Suprapubic skin (tissue), 4 donors: ENCODE data around the gene NKPD1. TPM values are rescaled to one million over a fixed set of nuclear protein-coding genes. Genes with fewer than 3 reads are reported as not detected.

ENCODE experiments used
- DNase-seq, 2 donors: peaks; one replicate each; pipeline ENCODE4 v3.0.0-alpha.2; 2019; ENCODE audit warnings: low spot score in 2 of 2
- H3K27ac ChIP-seq: fragments of 200-600 bp; sonication (generic); one replicate; pipeline ENCODE4 v1.5.1; 2019
- H3K27me3 ChIP-seq: fragments of 200-600 bp; sonication (generic); one replicate; pipeline ENCODE4 v1.5.1; 2019
- H3K36me3 ChIP-seq: fragments of 200-600 bp; sonication (generic); one replicate; pipeline ENCODE4 v1.5.1; 2019
- H3K4me1 ChIP-seq: fragments of 200-600 bp; sonication (generic); one replicate; pipeline ENCODE4 v1.5.1; 2019
- H3K4me3 ChIP-seq: fragments of 200-600 bp; sonication (generic); one replicate; pipeline ENCODE4 v1.5.1; 2019; ENCODE audit warnings: mild to moderate bottlenecking
- H3K9me3 ChIP-seq: fragments of 200-600 bp; sonication (generic); one replicate; pipeline ENCODE4 v1.5.1; 2019
- EP300 ChIP-seq: sonication (generic); formaldehyde crosslinking; IDR thresholded peaks from one replicate; pipeline ENCODE4 v1.6.1; 2017; ENCODE audit warnings: antibody characterized with exemption
- POLR2A ChIP-seq, 2 donors: fragments of 450-650 bp; IDR thresholded peaks; one replicate each; pipeline ENCODE4 v1.6.1; 2017; ENCODE audit warnings: antibody characterized with exemption in 2 of 2, mild to moderate bottlenecking in 2 of 2, moderate library complexity in 2 of 2
- POLR2AphosphoS5 ChIP-seq, 3 donors: sonication (generic); formaldehyde crosslinking; IDR thresholded peaks; one replicate each; pipeline ENCODE4 v1.6.1; 2017; ENCODE audit warnings: antibody characterized with exemption in 3 of 3
- WGBS: methylation state at CpG from one replicate; pipeline ENCODE4 v1.1.5; 2018; 5-methylcytosine and 5-hydroxymethylcytosine counted together
- total RNA-seq, 4 donors: library from RNA; depleted of rRNA; stranded (reverse); fragments of >200 nt; gene quantifications; one replicate each; pipeline ENCODE4 v1.1.0, GENCODE V29; 2016
- TF ChIP-seq, protein P1 (sequence below), 2 donors: fragments of 200-600 bp in 1 of 2; fragments of 450-650 bp in 1 of 2; sonication (generic) in 1 of 2; IDR thresholded peaks; one replicate each; pipeline ENCODE4 v1.5.1; 2016 to 2019; ENCODE audit warnings: antibody characterized with exemption in 2 of 2, mild to moderate bottlenecking in 1 of 2, moderate library complexity in 1 of 2

Gene NKPD1
- total RNA-seq, 4 donors from 2014 or later: 22.4 to 60.4 (median 51.1) TPM

DNA sequence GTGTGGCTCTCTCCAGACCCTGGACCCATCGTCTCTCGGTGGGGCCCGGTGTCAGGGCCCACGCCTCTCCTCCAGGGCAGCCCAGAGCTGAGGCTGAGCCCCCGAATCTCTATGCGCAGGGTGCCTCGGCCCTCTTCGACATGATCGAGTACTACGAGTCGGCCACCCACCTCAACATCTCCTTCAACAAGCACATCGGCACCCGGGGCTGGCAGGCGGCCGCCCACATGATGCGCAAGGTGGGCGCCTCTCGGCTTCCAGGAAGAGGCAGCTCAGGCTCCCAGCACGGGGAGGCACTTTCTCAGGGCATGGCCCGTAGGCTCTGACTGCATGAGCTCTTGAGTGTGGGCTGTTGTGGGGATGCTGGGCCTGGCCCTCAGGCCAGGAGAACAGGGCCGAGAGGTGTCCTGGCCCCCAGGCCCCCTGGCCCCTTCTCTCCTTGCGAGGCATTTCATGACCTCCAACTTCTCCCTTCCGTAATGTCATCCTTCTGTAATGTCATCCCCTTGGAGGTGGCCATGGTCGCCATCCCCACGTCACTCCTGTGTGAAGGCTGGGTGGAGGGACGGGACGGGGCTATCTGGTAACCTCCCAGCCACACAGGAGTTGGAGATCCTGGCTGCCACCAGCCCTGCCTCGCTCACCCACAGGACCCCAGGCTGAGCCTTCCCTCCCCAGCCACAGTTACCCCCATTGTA is 19.4 kb downstream of the NKPD1 start:
- Histone ChIP-seq H3K27me3 (no peaks in the 10 kb centered on the region), H3K4me3 (no peak overlapping the region), H3K9me3 (no peaks in the 10 kb centered on the region), H3K27ac (no peak overlapping the region), H3K36me3 (peaks cover 57% of the 10 kb centered on the region), H3K4me1 (peaks cover 22% of the 10 kb centered on the region)
- WGBS: 92% methylated on average over 22 of the region's 28 CpGs
- TF ChIP-seq, protein P1, sequence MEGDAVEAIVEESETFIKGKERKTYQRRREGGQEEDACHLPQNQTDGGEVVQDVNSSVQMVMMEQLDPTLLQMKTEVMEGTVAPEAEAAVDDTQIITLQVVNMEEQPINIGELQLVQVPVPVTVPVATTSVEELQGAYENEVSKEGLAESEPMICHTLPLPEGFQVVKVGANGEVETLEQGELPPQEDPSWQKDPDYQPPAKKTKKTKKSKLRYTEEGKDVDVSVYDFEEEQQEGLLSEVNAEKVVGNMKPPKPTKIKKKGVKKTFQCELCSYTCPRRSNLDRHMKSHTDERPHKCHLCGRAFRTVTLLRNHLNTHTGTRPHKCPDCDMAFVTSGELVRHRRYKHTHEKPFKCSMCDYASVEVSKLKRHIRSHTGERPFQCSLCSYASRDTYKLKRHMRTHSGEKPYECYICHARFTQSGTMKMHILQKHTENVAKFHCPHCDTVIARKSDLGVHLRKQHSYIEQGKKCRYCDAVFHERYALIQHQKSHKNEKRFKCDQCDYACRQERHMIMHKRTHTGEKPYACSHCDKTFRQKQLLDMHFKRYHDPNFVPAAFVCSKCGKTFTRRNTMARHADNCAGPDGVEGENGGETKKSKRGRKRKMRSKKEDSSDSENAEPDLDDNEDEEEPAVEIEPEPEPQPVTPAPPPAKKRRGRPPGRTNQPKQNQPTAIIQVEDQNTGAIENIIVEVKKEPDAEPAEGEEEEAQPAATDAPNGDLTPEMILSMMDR (IDR thresholded peaks at IDR 0.05): no peak
- TF ChIP-seq POLR2A (IDR thresholded peaks at IDR 0.05) (no peak), EP300 (no peak), POLR2AphosphoS5 (IDR thresholded peaks at IDR 0.05) (no peak)
- DNase-seq: no peak

DNA sequence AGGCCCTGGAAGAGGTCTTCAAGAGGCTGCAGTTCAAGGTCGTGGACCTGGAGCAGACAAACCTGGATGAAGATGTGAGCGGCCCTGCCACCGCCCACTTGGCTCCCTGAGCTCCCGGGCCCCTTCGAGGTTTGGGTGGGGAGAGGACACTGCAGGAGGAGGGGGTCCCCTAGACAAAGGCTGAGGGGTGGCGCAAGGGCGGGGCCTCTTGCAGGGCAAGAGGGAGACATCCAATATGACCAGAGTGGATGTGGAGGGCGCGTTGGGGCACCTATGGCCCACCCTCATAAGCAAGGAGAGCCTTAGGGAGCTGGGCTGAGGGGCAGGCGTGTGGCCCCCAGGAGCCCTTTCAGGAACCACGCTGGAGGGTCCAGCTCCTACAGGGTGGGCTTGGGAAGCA is 20.2 kb downstream of the NKPD1 start:
- WGBS: 94% methylated on average over 8 of the region's 11 CpGs
- Histone ChIP-seq H3K9me3 (no peaks in the 10 kb centered on the region), H3K27ac (no peak overlapping the region), H3K4me3 (no peak overlapping the region), H3K27me3 (no peaks in the 10 kb centered on the region), H3K36me3 (peaks cover 51% of the 10 kb centered on the region), H3K4me1 (peaks cover 23% of the 10 kb centered on the region)
- TF ChIP-seq POLR2A (IDR thresholded peaks at IDR 0.05) (no peak), EP300 (no peak), POLR2AphosphoS5 (IDR thresholded peaks at IDR 0.05) (no peak)
- TF ChIP-seq, protein P1 (IDR thresholded peaks at IDR 0.05): no peak
- DNase-seq: no peak

DNA sequence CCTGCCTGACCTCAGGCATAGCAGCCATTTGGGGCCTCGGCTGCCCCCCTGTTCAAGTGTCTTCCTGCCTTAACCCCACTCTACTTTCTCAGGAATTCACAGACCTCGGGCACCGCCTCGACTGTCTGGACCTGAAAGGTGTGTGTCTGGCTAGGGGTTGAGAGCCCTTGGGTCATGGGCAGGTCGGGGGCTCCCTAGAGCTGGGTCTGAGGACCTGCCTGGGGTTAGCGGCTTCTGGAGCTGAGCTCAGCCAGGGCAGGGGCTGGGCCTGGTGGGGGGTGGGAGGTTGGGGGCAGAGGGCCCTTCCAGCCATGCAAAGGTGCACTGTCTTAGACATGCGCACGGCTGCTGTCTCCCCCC is 20.7 kb downstream of the NKPD1 start:
- DNase-seq: no peak
- WGBS: 89% methylated on average over 6 of the region's 8 CpGs
- no peaks in the 10 kb centered on the region for H3K9me3 ChIP-seq
- H3K4me3 ChIP-seq: no peak overlapping the region
- H3K36me3 ChIP-seq: peaks cover 47% of the 10 kb centered on the region
- H3K27me3 ChIP-seq: no peaks in the 10 kb centered on the region
- peaks cover 23% of the 10 kb centered on the region for H3K4me1 ChIP-seq
- TF ChIP-seq POLR2AphosphoS5 (IDR thresholded peaks at IDR 0.05) (no peak), EP300 (no peak), POLR2A (IDR thresholded peaks at IDR 0.05) (no peak)
- TF ChIP-seq, protein P1 (IDR thresholded peaks at IDR 0.05): no peak
- no peak overlapping the region for H3K27ac ChIP-seq

DNA sequence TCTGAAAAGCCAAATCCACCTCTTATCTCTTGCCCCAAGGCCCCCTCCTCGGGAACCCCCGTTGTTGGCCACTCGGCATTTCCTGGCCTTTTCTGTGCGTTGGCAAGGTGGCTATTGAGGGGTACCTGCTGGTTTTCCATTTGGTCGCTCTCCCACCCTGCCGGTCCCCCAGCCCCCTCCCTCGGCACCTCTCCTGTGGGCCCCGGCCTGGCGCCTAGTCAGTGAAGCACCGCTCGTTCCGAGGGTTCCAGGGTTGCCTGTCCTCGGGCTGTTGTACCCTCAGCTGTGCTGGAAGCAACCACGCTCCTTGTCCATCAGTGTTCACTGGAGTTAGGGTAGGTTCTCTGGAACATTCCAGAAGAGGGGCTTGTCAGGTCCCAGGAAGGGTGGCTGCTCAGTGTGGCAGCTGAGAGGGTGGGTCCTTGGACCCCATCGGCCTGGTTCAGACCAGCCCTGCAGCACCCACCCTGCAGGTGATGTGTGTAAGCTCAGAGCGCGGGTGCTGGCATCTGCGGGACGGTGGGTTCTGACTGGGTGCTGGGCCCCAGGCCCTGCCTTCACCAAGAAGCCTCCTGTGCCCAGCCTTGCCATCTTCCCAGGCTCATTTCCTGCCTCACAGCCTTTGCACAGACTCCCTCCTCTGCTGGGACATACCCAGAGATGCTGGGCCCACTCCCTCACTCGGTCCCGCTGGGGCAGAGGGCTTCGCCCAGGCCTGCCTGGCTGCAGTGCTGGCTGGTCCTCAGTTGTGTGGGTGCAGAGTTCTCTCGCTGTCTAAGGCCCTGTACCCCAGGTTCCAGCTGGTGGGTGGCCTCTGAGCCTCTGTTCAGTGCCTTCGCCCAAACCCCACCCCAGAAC is 21.3 kb downstream of the NKPD1 start:
- peaks cover 23% of the 10 kb centered on the region for H3K4me1 ChIP-seq
- TF ChIP-seq POLR2AphosphoS5 (IDR thresholded peaks at IDR 0.05): no peak
- no peak for TF ChIP-seq POLR2A (IDR thresholded peaks at IDR 0.05)
- TF ChIP-seq, protein P1 (IDR thresholded peaks at IDR 0.05): no peak
- no peak for TF ChIP-seq EP300
- no peak overlapping the region for H3K4me3 ChIP-seq
- DNase-seq: no peak
- WGBS: 96% methylated on average over 18 of the region's 24 CpGs
- peaks cover 41% of the 10 kb centered on the region for H3K36me3 ChIP-seq
- no peaks in the 10 kb centered on the region for H3K27me3 ChIP-seq
- H3K27ac ChIP-seq: no peak overlapping the region
- H3K9me3 ChIP-seq: no peaks in the 10 kb centered on the region

DNA sequence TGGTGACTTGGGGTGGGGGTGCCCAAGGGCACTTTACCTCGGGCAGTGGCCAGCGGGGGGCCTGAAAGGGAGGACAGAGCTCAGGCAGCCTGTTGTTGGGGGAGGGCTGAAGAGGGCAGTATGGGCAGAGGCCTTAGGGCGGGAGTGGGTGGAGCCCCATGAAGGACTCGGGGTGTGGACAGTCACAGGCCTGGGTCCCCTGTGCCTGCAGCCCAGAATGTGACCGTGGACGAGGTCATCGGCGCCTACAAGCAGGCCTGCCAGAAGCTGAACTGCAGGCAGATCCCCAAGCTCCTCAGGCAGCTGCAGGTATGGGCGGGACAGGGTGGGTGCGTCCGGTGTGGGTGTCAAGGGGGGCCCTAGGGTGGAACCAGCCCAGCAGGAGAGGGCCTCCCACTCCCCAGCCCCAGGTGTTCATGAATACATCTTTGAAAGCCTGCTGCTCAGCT is 22.5 kb downstream of the NKPD1 start:
- H3K9me3 ChIP-seq: no peaks in the 10 kb centered on the region
- no peak for DNase-seq
- peaks cover 23% of the 10 kb centered on the region for H3K4me1 ChIP-seq
- 55% methylated on average over 11 of the region's 11 CpGs for WGBS
- TF ChIP-seq POLR2A (IDR thresholded peaks at IDR 0.05) (no peak), EP300 (no peak)
- TF ChIP-seq, protein P1 (IDR thresholded peaks at IDR 0.05): no peak
- H3K36me3 ChIP-seq: peaks cover 31% of the 10 kb centered on the region
- no peak overlapping the region for H3K4me3 ChIP-seq
- no peaks in the 10 kb centered on the region for H3K27me3 ChIP-seq
- no peak overlapping the region for H3K27ac ChIP-seq
